ENCODE data around the gene MTHFD1L.

DNA sequence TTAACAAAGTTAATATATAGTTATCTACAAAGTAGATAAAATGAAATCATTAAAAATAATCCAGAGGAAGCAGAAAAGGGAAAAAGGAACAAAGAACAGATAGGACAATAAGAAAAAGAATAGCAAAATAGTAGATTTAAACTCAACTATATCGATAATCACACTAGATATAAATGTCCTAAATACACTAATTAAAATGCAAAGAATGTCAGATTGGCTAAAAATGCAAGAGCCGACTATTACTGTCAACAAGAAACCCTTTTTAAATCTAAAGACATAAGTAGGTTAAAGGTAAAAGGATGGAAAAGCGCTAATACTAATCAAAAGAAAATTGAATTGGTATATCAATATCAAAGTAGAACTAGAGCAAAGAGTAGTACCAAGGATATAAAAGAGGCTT is 209.5 kb downstream of the MTHFD1L start:
- TF ChIP-seq SIN3A (IDR thresholded peaks at IDR 0.05; ENCODE audit: borderline replicate concordance, insufficient read depth, low read length): no peak
- no peak for TF ChIP-seq REST (IDR thresholded peaks at IDR 0.05; ENCODE audit: insufficient read depth in 1 of 2, low read depth in 2 of 2, low read length in 2 of 2)
